Right renal pelvis (tissue), 4 donors: ENCODE measurements around the gene TEX54. TPM values are rescaled to one million over a fixed set of nuclear protein-coding genes. Genes with fewer than 3 reads are reported as not detected.
"Not testable (repeated sequence)": the region's sequence is repeated elsewhere in the genome, so short reads cannot be mapped to it uniquely, and the experiment has no call there.

Experiments
- DNase-seq, 4 donors: peaks; one replicate each; pipeline ENCODE4 v3.0.0-alpha.2; 2013; ENCODE audit warnings: low read depth in 4 of 4, low spot score in 3 of 4, missing footprints in 1 of 4
- polyA plus RNA-seq, 4 donors: library from polyadenylated mRNA; unstranded; fragments of 120-200 nt; gene quantifications; one replicate each; pipeline ENCODE4 v1.2.1, GENCODE V29; 2013; ENCODE audit not compliant: insufficient read length in 4 of 4

TEX54 gene
- polyA plus RNA-seq, result under 1 TPM in 1 of 4 donors, not detected in 3; 0.17 TPM

DNA sequence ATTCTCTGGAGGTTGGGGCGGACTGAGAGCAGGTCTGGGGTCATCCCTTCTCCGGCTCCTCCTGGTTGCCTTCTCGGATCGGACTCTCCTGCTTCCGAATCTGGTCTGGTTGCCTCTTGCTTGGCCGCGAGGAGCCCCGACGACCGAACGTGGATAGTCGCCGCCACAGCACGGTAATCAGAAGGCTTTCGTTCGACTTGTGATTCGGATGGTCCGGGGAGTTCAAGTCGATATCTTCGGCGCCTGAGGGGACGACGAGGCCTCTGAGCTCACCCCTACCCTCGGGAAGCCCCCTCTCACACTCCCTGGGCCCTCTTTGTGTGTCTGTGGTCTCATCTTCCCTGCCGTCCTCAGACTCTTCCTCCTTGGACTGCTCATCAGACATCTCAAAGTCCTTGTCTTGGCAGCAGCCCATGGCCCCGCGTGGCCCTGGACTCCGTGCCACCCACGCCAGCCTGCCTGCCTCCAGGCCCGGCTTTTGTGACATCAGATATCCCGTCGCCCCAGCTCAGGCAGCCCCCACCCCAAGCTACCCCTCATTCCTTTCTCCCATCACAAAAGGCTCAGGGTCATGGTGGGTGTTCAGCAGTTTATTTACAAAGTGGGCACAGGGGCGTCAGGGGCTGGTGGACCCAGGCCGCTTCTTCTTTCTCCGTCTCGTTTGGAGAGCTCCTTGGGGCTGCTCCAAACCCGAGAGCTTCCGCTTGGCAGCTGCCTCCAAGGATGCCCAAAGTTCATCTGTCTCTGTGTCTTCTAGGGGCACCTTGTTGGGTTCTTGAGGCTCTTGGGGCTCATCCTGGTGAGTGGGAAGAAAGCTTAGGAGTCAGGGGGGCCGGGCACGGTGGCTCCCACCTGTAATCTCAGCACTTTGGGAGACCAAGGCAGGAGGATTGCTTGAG lies at the start of gene TEX54:
TEX54 (minus strand) TSS at position 506 of the 899 bp plus-strand sequence.
- DNase-seq, result no peak

DNA sequence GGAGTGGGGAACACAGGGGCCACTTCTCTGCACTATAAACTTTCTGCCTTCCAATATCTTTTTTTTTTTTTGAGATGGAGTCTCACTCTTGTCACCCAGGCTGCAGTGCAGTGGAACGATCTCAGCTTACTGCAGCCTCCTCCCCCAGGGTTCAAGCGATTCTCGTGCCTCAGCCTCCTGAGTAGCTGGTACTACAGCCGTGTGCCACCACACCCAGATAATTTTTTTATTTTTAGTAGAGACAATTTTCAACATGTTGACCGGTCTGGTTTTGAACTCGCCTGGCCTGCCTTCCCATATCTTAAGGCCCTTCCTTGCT lies 49.7 kb upstream of the TEX54 start:
- DNase-seq, result no peak

DNA sequence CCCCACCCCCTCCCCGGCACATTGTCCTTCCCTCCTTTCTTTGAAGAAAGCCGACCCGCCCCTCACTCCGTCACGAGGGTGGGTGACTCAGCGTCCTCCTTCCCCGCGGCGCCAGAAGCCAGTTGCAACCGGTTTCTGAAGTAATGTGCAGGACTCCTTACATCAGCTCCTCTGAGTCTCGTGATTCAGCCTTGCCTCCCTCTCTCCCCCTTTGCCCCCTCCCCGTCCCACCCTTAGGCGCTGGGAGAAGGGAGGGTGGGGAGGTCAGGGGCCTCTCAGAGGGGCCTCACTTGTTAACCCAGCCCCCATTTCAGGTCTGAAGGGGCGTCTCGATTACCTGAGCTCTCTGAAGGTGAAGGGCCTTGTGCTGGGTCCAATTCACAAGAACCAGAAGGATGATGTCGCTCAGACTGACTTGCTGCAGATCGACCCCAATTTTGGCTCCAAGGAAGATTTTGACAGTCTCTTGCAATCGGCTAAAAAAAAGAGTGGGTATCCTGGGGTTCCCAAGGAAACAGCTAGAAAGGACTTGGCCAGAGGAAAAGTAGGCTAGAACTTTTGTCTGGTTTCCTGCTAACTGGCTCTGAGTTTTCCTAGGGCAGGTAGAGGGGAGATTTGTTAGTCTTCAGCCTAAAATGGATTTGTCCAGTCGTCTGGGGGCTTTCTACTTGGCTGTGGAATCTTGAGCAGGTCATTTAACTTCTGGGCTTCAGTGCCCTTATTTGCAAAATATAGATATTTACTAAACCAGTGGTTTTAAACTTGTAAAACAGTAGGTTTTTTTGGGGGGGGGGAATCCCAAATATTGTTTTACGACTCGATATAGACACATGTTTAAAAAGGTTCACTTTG lies 49.2 kb upstream of the TEX54 start:
- DNase-seq, result peak; percentile 79 to 92 (median 92)

DNA sequence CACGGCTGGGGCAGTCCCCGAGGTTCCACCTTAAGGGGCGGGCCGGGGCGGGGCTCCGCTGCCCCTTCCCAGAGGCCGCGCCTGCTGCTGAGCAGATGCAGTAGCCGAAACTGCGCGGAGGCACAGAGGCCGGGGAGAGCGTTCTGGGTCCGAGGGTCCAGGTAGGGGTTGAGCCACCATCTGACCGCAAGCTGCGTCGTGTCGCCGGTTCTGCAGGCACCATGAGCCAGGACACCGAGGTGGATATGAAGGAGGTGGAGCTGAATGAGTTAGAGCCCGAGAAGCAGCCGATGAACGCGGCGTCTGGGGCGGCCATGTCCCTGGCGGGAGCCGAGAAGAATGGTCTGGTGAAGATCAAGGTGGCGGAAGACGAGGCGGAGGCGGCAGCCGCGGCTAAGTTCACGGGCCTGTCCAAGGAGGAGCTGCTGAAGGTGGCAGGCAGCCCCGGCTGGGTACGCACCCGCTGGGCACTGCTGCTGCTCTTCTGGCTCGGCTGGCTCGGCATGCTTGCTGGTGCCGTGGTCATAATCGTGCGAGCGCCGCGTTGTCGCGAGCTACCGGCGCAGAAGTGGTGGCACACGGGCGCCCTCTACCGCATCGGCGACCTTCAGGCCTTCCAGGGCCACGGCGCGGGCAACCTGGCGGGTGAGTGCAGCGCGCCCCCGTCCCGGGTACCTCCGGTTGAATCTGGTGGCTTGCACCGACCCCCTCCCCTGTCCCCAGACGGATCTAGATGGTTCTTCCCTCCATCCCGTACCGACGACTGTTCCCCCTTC lies 48.4 kb upstream of the TEX54 start, which contains the start of gene SLC3A2:
SLC3A2 (plus strand) TSS at position 94 of the 776 bp plus-strand sequence; CDS start at position 222, 128 bp downstream.
- peak; percentile 75 to 86 (median 81) for DNase-seq

DNA sequence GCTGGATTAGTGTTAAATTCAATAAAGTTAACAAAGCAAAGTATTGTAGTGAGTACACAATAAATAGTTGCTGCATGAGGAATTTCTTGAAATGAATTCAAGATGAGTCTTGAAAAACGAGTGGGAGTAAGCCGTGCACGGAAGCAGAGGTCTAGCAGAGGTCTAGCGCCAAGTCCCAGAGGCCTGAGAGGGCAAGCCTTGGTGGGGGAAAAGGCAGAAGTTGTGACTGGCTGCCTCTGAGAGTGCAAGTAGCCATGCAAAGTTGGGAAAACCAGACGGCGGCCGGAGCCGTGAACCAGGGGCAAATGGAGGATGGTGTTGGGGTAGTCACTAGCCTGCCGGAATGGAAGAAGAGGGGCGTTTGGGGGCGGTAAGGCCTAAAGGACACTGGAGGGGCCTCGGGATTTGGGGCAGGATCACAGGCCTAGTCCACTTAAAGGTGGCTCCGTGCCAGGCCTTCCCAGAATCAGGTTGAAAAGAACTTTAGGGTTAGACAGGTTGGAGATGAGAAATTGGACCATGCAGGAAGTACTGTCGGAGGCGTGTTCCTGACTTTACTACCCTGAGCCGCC lies 47.7 kb upstream of the TEX54 start:
- DNase-seq, result peak in 2 of 4 donors; percentile 28 to 45

DNA sequence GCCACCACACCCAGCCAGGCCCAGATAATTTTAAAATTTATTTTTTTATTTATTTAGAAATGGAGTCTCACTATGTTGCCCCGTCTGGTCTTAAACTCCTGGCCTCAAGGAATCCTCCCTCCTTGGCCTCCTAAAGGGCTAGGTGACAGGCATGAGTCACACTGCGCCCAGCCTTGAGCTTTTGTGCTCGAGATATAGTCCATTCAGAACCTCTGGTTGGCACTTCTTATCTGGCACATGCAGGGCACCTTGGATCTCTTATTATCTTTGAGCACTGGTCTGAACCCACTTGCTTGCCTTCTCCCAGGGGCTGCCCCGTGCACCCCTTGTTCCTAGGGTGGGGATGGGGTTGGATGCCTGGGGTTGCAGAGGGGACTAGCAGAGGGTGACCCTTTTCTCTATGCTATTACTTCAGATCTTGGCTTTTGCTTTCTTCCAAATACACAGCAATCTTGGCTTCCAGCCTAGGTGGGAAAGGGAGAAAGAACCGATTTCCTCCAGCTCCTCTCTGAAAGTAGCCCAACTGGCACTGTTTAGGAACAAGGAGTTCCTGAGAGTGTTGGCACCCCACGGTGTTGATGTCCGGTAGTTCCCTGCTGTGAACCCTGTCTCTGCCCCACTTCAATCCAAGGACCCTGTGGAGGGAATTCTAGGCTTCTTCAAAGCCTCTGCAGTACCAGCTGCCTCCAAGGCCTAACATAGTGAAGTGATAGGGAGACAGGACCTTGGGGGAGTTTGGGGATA lies 46.8 kb upstream of the TEX54 start:
- DNase-seq, result no peak

DNA sequence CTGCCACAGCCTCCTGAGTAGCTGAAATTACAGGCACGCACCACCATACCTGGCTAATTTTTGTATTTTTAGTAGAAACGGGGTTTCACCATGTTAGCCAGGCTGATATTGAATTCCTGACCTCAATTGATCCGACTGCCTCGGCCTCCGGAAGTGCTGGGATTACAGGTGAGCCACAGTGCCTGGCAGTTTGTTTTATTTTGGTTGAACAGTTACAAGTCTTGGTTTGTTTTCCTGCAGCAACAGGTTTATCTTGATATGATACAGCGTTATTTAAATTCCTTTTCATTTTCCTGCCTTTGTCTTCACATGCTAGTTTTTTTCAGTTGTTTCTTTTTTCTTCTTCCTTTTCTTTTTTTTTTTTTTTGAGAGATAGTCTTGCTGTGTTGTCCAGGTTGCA lies 44.1 kb upstream of the TEX54 start:
- no peak for DNase-seq

DNA sequence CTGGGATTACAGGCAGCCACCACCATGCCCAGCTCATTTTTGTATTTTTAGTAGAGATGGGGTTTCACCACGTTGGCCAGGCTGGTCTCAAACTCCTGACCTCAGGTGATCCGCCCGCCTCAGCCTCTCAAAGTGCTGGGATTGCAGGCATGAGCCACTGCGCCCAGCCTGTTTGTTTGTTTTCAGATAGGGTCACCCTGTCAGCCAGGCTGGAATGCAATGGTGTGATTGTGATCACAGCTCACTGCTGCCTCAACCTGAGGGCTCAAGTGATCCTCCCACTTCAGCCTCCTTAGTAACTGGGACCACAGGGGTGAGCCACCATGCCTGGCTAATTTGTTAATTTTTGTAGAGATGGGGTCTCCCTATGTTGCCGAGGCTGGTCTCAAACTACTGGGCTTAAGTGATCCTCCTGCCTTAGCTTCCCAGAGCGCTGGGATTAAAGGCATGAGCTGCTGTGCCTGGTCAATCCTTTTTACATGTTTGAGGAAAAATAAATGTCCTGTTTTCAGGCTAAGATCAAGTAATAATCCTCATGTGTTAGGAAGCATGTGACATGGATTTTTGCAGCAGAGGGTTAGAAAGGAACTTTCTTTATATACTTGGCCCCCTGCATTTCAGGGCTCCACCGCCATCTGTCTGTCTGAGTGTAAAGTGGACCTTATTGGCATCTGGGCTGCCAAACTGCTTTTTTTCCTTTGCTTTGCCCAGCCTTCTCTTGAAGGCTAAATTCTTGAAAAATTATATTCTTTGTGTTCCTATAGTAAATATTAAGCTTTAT lies 43.2 kb upstream of the TEX54 start:
- no peak for DNase-seq

DNA sequence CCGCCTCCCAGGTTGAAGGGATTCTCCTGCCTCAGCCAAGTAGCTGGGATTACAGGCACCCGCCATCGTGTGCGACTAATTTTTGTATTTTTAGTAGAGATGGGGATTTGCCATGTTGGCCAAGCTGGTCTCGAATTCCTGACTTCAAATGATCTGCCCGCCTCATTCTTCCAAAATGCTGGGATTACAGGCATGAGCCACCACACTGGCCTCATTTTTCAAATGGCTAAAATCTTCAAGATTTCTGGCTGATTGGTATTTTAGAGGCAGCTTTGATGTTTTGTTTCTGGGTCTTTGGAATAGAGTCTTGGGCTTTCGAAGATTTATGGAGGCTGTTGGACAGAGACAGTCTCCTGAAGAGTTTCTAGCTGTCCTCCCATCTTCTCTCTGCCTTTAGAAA lies 42.2 kb upstream of the TEX54 start:
- no peak for DNase-seq

DNA sequence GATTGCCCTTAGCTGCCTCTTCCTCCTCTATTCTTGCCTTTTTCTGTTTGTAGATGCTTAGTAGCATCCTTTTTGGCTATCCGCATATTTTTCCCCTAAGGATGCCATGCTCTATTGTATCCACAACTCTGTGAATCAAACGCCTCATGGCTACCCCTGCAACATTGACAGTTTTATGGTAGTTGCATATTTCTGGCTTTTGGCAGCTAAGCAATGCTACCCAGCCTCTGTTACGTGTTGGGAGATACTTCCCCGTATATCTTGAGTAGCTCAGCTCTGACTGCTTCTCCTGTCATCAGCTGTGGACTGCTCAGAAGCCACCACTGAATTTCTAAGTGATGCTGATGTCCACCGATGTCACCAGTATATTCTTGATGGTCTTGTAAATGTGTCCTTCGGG lies 33.0 kb upstream of the TEX54 start:
- DNase-seq, result no peak

DNA sequence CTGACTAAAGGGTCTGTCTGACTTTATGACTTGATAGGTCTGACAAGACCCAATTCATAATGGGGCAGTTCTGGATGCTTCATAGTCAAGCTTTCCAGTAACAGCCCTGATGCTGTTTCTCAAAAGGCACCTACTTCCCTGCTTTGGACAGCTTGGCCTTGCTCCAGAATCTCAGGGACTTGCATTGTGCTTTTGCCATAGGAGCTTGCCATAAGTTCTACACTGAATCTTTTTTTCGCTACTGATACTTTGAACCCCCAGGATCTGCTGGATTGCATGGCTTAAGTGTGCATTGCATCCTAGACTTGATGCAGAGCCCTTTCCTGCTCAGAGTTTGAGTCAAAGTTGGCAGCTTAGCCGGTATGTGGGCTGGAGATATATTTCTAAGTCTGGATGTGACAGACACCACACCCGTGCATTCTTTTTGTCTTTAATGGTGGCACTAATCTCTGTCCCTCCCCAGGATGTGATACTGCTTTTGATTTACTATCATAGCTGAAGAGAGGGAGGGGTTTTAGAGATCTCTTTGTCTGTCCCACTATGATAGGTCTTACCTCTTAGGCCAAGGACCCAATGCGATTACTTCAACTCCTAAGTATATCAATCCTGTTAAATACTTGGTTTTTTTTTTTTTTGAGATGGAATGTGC lies 31.2 kb upstream of the TEX54 start:
- DNase-seq, result no peak

DNA sequence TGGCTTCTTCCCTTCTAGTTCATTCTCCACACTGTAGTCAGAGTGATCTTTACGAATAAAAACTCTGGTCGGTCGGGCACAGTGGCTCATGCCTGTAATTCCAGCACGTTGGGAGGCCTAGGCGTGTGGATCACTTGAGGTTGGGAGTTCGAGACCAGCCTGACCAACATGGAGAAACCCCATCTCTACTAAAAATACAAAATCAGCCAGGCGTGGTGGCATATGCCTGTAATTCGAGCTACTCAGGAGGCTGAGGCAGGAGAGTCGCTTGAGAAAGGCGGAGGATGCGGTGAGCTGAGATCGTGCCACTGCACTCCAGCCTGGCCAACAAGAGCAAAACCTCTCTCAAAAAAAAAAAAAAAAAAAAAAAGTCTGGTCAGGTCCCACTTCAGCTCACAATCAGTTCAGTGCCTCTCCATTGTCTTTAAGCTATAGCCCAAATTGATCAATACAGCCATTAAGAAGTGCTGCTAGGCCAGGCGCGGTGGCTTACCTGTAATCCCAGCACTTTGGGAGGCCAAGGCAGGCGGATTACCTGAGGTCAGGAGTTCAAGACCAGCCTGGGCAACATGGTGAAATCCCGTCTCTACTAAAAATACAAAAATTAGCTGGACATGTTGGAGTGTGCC lies 29.0 kb upstream of the TEX54 start:
- DNase-seq, result not testable (repeated sequence)

DNA sequence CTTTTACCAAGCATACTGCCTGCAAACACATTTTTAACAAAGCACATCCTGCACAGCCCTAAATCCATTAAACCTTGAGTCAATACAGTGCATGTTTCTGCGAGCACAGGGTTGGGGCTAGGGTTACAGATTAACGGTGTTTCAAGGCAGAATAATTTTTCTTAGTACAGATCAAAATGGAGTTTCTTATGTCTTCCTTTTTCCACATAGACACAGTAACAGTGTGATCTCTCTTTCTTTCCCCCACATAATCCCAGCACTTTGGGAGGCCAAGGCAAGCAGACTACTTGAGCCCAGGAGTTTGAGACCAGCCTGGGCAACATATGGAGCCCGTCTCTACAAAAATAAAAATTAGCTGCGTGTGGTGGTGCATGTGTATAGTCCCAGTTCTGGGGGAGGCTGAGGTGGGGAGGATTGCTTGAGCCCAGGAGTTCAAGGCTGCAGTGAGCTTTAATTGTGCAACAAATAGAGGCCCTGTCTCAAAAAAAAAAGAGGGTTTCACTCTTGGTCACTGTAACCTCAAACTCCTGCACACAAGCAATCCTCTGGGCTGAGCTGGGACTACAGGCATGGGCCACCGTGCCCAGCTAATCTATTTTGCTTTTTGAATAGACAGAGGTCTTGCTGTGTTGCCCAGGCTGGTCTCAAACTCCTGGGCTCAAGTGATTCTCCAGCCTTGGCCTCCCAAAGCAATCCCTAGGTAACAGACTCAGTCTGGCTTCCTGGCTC lies 28.4 kb upstream of the TEX54 start:
- no peak for DNase-seq

DNA sequence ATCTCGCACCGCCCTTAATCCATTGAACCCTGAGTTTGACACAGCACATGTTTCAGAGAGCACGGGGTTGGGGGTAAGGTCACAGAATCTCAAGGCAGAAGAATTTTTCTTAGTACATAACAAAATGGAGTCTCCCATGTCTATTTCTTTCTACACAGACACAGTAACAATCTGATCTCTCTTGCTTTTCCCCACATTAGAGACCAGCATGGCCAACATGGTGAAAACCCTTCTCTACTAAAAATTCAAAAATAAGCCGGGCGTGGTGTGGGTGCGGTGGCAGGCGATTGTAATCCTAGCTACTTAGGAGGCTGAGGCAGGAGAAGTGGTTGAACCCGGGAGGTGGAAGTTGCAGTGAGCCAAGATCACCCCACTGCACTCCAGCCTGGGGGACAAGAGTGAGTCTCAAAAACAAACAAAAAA lies 26.7 kb upstream of the TEX54 start:
- not testable (repeated sequence) for DNase-seq

DNA sequence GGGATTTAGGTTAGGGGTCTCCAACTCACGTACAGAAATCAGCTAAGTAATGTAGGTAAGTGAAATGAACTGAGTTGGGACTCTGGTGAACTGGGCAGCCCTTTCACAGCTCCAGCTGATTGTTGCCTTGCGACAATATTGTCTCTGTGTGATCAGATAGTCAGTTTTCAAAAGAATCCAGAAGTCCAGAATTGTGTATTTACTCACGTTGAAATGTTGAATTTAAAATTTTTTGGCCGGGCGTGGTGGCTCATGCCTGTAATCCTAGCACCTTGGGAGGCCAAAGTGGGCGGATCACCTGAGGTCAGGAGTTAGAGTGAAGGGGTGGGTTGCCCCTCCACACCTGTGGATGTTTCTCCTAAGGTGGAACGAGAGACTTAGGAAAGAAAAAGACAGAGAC lies 25.6 kb upstream of the TEX54 start:
- no peak for DNase-seq

DNA sequence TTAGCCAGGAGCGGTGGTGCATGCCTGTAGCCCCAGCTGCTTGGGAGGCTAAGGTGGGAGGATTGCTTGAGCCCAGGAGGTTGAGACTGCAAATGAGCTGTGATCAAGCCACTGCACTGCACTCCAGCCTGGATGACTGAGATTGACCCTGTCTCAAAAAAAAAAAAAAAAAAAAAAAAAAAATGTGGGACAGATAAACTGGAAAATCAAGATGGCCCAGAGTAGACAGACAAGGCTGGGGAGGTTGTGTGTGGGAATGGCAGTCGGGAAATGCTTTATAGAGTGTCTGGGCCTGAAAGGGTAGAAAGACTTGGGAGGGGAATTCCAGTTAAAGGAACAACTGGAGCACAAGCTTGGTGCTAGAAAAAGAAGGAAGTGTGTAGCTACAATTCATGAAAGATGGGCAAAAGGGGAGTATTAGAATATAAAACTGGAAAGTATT lies 24.9 kb upstream of the TEX54 start:
- DNase-seq, result no peak

DNA sequence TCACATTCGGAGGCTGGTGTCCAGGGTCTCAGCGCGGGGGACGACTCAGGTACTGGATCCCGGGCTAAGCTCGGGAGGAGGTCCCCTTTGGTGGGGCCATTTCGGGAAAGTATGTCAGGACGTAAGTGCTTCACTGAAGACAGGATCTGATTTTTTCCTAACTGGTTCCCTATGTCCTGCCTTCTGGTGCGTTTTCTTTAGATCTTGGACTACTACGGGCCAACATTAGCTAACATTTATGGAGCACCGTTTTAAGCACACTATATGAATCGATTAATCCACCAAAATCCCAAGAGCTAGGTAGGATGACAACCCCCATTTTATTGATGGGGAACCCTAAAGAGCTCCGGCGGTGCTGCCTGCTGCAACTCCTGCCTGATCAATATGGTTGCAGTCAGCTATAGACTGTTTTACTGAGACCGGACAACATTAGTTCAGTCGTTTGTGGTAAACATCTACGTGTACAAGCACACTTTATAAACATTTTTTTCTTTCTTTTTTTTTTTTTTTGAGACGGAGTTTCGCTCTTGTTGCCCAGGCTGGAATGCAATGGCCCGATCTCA lies 23.8 kb upstream of the TEX54 start:
- DNase-seq, result no peak
